SK-N-MC (cell line): ENCODE measurements around the gene PRAC1.

Experiments
- DNase-seq: peaks from one replicate; pipeline ENCODE4 v3.0.0-alpha.2; 2011; ENCODE audit warnings: low read depth, low spot score
- H3K27ac ChIP-seq: fragments of 200-600 bp; sonication (generic); 2 replicates; pipeline ENCODE4 v1.5.1; 2016; ENCODE audit warnings: mixed run types
- H3K36me3 ChIP-seq: fragments of 200-600 bp; sonication (generic); 2 replicates; pipeline ENCODE4 v1.6.1; 2017; ENCODE audit warnings: antibody characterized with exemption, low read length, mixed read lengths; ENCODE audit not compliant: insufficient read depth
- H3K4me3 ChIP-seq: fragments of 200-600 bp; sonication (generic); 2 replicates; pipeline ENCODE4 v1.5.1; 2016
- H3K9ac ChIP-seq: fragments of 200-600 bp; sonication (generic); 2 replicates; pipeline ENCODE4 v1.8.0; 2017; ENCODE audit warnings: mixed run types, mixed read lengths; ENCODE audit not compliant: insufficient read length
- H3K9me3 ChIP-seq: fragments of 200-600 bp; sonication (generic); 2 replicates; pipeline ENCODE4 v1.6.1; 2017; ENCODE audit warnings: low read depth, mild to moderate bottlenecking, antibody characterized with exemption, low read length, moderate library complexity, mixed read lengths
- EZH2 ChIP-seq: fragments of 200-600 bp; sonication (generic); IDR thresholded peaks from one replicate; pipeline ENCODE4 v1.6.1; 2017; ENCODE audit warnings: antibody characterized with exemption
- FOXP2 ChIP-seq: optimal IDR thresholded peaks from 2 replicates; pipeline ENCODE3; 2011; ENCODE audit warnings: mild to moderate bottlenecking, moderate library complexity; ENCODE audit not compliant: insufficient read depth; ENCODE audit errors: extremely low read length, control extremely low read depth
- POLR2AphosphoS5 ChIP-seq: IDR thresholded peaks from 2 replicates; pipeline ENCODE4 v1.6.1; 2012; ENCODE audit warnings: mild to moderate bottlenecking, low read depth, low read length, borderline replicate concordance

Gene PRAC1

GRCh38 chr17:48729335-48730239 is 7.3 kb upstream of the PRAC1 start:
- DNase-seq = peak; percentile 82
- Histone ChIP-seq H3K9me3 (no peaks in the 10 kb centered on the region), H3K36me3 (peaks cover 7% of the 10 kb centered on the region; the same call in 1 of the 2 replicates), H3K4me3 (peak overlapping the region; percentile 87), H3K27ac (peak overlapping the region; percentile 99), H3K9ac (peak overlapping the region; percentile 85)
- TF ChIP-seq POLR2AphosphoS5 = no peak; the same call in none of the 2 replicates
- TF ChIP-seq FOXP2 = peak; percentile 22
- TF ChIP-seq EZH2 = no peak

DNA sequence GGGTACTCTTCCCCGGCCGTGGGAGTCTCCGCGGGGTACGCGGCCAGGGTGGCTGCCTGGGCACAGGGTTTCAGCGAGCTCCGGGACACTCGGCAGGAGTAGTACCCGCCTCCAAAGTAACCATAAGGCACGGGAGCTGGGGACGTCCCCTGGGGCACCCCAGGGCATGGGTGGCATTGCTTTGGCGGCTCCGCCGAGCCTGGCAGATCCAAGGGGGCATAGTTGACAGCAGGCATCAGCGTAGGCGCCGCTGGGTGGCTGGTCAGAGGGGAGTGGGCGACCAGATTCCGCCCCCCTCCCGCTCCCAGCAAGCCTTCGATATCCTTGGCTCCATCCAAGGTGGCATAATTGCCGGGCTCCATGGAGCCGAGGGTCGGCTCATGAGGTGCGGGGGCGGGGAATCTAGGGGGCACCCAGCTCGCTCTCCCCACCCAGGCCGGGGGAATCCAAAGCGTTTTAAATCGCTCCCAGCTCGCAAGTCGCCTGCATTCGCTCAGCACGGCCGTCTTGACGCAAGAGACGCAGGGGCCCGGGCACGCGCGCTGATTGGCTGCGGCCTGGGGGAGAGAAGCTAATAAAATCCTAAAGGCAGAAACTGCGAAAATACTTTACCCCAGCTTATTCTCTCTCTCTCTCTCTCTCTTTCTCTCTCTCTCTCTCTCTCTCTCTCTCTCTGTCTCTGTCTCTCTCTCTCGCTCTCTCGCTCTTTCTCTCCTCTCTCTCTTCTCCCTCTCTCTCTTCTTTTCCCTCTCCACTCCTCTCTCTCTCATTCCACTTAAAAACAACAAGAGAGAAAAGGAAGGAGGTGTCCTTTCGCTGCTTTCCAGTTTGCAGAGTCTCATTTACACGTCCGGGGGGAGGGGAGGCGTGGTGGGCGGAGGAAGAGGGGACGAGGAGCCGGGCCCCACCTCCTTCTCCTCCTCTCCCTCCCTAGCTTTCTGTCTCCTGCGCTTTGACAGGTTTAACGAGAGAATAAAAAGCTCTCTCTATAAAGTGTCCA is 6.2 kb upstream of the PRAC1 start, which contains the start of gene HOXB13:
TSS of gene HOXB13 (minus strand) at position 519 of the 1,000 bp plus-strand sequence. CDS start at position 362, 157 bp downstream.
- H3K4me3 ChIP-seq = peak within 1 kb of the TSS; percentile 87
- peak; percentile 85 for DNase-seq
- peak within 1 kb of the TSS; percentile 85 for H3K9ac ChIP-seq
- peaks cover 7% of the 10 kb centered on the region; the same call in 1 of the 2 replicates for H3K36me3 ChIP-seq
- peak within 1 kb of the TSS; percentile 99 for H3K27ac ChIP-seq
- TF ChIP-seq EZH2 (no peak), FOXP2 (no peak), POLR2AphosphoS5 (peak; percentile 82)
- H3K9me3 ChIP-seq = no peaks in the 10 kb centered on the region

DNA sequence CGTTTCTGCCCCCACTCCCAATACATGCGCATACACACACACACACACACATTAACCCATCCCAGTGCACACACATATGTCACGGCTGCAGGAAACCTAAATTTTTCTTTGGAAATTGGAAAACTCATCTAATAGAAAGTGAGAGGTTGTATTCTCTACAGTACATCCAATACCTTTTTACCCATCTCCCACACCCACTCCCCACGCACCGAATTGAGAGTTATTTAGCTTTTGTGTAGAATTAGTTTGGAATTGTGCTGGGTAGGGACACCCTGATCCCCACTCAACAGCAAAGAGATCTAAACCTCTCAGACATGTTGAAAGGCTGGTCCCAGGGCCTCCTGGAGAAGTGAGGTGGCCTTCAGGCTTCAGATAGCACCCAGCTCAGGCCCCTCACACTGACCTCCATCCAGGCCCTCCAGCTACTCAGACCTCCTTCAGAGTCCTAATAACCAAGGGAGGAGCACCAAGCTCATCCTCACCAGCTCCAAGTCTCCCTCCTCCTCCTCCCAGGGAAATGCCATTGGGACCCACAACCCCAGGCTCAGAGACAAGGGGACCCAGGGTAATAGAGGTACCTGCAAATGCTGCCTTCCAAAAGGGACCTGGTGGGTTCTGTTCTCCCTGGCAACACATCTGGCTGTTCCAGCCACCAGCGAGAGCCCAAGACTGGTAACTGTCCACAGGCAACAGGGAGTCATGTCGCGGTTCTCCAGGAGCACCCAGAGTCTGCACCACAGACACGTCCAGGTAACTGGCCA is 5.3 kb upstream of the PRAC1 start:
- Histone ChIP-seq H3K4me3 (peak overlapping the region; percentile 87), H3K9ac (peak overlapping the region; percentile 85), H3K9me3 (no peaks in the 10 kb centered on the region), H3K27ac (peak overlapping the region; percentile 99), H3K36me3 (peaks cover 7% of the 10 kb centered on the region; the same call in 1 of the 2 replicates)
- no peak for TF ChIP-seq EZH2
- no peak for TF ChIP-seq FOXP2
- no peak for TF ChIP-seq POLR2AphosphoS5
- no peak for DNase-seq

- H3K9me3 ChIP-seq = no peaks in the 10 kb centered on the region
- no peak for TF ChIP-seq EZH2
- no peak overlapping the region for H3K27ac ChIP-seq
- H3K36me3 ChIP-seq = peaks cover 7% of the 10 kb centered on the region; the same call in 1 of the 2 replicates
- DNase-seq = no peak
- peak overlapping the region; percentile 87 for H3K4me3 ChIP-seq
- peak overlapping the region; percentile 85 for H3K9ac ChIP-seq
Observed at GRCh38 chr17:48726916-48727286, 4.6 kb upstream of the PRAC1 start.

- peak overlapping the region; percentile 85 for H3K9ac ChIP-seq
- no peak for DNase-seq
- peak overlapping the region; percentile 55; the same call in 1 of the 2 replicates for H3K27ac ChIP-seq
- TF ChIP-seq EZH2 = no peak
- no peak for TF ChIP-seq POLR2AphosphoS5
- no peak for TF ChIP-seq FOXP2
- peaks cover 7% of the 10 kb centered on the region; the same call in 1 of the 2 replicates for H3K36me3 ChIP-seq
- peak overlapping the region; percentile 87 for H3K4me3 ChIP-seq
- no peaks in the 10 kb centered on the region for H3K9me3 ChIP-seq
Observed at GRCh38 chr17:48726114-48726915, 4.0 kb upstream of the PRAC1 start.

DNA sequence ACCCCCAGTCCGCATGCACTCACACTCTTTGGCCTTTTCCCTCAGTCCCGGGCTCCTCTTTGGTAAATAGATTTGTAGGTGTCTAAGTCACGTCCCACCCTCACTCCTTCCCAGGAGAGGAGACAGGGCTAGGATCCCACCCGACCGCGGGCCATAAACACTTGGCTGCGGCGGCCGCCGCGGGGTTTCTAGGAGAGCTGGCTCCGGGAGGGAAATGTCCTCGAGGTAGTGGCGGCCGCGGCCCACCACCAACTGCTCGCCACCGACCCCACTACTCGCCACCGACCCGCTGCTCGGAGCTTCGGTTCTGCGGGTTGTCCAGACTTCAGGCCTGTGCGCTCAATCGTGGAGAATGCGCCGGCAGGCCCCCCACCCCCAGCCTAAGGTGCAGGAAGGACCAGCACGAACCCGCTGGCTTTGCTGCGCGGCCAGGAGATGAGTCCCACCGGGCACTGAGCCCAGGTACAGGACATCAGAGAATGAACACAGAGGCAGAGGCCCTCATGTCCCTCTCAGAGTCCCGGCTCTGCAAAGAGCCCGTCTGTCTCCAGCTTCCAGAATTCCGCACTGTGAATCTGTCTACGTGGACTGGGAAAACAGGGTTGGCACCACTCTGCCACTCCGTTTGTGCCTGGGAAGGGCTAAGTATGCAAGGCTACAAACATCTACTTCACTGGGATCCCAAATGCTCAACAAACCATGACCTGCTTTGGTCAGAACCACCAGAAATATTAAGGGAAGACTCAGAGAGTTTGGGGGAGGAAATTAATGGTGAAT is 3.2 kb upstream of the PRAC1 start:
- TF ChIP-seq POLR2AphosphoS5 = no peak
- TF ChIP-seq FOXP2 = no peak
- TF ChIP-seq EZH2 = no peak
- Histone ChIP-seq H3K4me3 (peak overlapping the region; percentile 87), H3K9ac (peak overlapping the region; percentile 85), H3K9me3 (no peaks in the 10 kb centered on the region), H3K27ac (peak overlapping the region; percentile 55; the same call in 1 of the 2 replicates), H3K36me3 (peaks cover 14% of the 10 kb centered on the region)
- DNase-seq = no peak

- TF ChIP-seq POLR2AphosphoS5 (no peak), EZH2 (no peak), FOXP2 (no peak)
- Histone ChIP-seq H3K4me3 (peak overlapping the region; percentile 80), H3K27ac (peak overlapping the region; percentile 52; the same call in 1 of the 2 replicates), H3K9ac (peak overlapping the region; percentile 35), H3K36me3 (peaks cover 16% of the 10 kb centered on the region), H3K9me3 (no peaks in the 10 kb centered on the region)
- no peak for DNase-seq
Observed at GRCh38 chr17:48725004-48725287, 2.6 kb upstream of the PRAC1 start.
